ENCODE measurements around the gene TRIP6. TPM values are rescaled to one million over a fixed set of nuclear protein-coding genes. Genes with fewer than 3 reads are reported as not detected.

Gene TRIP6
- total RNA-seq, 2 experiments from 2014 or later: 28.9 to 30.1 TPM

Other genes with a start within 250 kb of the TRIP6 start
- 1 to 10 TPM; 8.8 to 9.2 TPM for gene TFR2, start 225.8 kb upstream of the TRIP6 start, total RNA-seq
- gene ACTL6B, start 210.9 kb upstream of the TRIP6 start, total RNA-seq: not detected
- 100 to 1,000 TPM; 263 to 266 TPM for gene GNB2, start 193.6 kb upstream of the TRIP6 start, total RNA-seq
- 10 to 100 TPM; 43.4 to 47.4 TPM for gene GIGYF1, start 173.1 kb upstream of the TRIP6 start, total RNA-seq
- 10 to 100 TPM; 32.5 to 35.2 TPM for gene POP7, start 161.3 kb upstream of the TRIP6 start, total RNA-seq
- not detected for gene EPO, start 146.9 kb upstream of the TRIP6 start, total RNA-seq
- gene ZAN, start 133.8 kb upstream of the TRIP6 start, total RNA-seq: not detected
- under 1 TPM; 0.60 TPM for gene EPHB4, start 39.9 kb upstream of the TRIP6 start, total RNA-seq
- 10 to 100 TPM; 34.0 to 36.3 TPM for gene SLC12A9, start 14.7 kb upstream of the TRIP6 start, total RNA-seq
- gene SRRT, start 7.7 kb downstream of the TRIP6 start, total RNA-seq: 100 to 1,000 TPM; 202 to 205 TPM
- 1 to 10 TPM; 2.1 to 3.0 TPM for gene UFSP1, start 22.3 kb downstream of the TRIP6 start, total RNA-seq
- gene ACHE, start 28.5 kb downstream of the TRIP6 start, total RNA-seq: under 1 TPM in 1 of 2 experiments, not detected in 1; 0.13 TPM
- under 1 TPM in 1 of 2 experiments, not detected in 1; 0.20 TPM for gene MUC3A, start 82.1 kb downstream of the TRIP6 start, total RNA-seq
- under 1 TPM in 1 of 2 experiments, not detected in 1; 0.50 TPM for gene MUC12, start 102.2 kb downstream of the TRIP6 start, total RNA-seq
- not detected for gene MUC17, start 152.7 kb downstream of the TRIP6 start, total RNA-seq
- 10 to 100 TPM; 72.6 to 72.7 TPM for gene TRIM56, start 218.1 kb downstream of the TRIP6 start, total RNA-seq